Measurements from ENCODE around the gene SLC17A7. TPM values are rescaled to one million over a fixed set of nuclear protein-coding genes. Genes with fewer than 3 reads are reported as not detected.
"Not testable (repeated sequence)": the region's sequence is repeated elsewhere in the genome, so short reads cannot be mapped to it uniquely, and the experiment has no call there.

Gene SLC17A7
- total RNA-seq (2014; rRNA removed; shearing (Covaris generic)): 0.17 TPM in 1 of 2 replicates, not detected in the other
- polyA plus RNA-seq (2014; cell fraction: nucleus; rRNA removed): not detected in 2 replicates

DNA sequence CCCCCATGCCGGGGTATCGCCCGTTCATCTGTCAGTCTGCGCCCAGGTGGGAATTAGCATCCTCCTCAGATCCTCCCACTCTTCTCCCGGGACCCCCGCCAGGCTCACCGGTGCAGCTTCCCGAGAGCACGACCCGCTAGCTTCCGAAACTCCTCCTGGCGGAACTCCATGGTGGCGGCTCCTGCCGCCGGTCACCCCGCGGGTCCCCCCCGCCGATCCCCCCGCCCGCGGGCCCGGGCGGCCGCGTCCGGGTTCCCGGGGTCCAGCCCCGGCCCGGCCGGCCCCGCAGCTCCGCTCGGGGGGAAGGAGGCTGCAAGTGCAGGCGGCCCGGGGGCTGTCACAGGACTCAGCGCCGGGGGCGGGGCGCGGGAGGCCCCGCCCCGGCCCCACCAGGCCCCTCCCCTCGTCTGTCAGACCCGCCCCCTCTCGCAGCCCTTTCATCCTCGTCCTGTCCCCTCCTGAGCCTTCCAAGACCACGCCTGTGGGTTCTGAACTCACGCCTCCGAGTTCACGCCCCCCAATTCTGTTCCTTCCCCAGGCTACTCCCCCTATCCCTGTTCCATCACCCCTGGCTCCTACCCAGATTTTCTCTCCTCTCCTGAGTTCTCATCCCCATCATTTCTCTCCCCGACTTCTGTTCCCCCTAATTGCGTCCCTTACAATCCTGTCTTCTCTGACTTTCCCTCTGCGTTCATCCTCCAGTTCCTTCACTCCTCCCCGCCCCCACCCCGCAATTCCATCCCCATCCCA, at the start of gene SLC17A7:
Gene SLC17A7 (minus strand): TSS at position 318 of the 750 bp plus-strand sequence. CDS start 148 bp downstream, at position 170.
- no peak for DNase-seq (ENCODE audit: extremely low read depth, low read depth)

DNA sequence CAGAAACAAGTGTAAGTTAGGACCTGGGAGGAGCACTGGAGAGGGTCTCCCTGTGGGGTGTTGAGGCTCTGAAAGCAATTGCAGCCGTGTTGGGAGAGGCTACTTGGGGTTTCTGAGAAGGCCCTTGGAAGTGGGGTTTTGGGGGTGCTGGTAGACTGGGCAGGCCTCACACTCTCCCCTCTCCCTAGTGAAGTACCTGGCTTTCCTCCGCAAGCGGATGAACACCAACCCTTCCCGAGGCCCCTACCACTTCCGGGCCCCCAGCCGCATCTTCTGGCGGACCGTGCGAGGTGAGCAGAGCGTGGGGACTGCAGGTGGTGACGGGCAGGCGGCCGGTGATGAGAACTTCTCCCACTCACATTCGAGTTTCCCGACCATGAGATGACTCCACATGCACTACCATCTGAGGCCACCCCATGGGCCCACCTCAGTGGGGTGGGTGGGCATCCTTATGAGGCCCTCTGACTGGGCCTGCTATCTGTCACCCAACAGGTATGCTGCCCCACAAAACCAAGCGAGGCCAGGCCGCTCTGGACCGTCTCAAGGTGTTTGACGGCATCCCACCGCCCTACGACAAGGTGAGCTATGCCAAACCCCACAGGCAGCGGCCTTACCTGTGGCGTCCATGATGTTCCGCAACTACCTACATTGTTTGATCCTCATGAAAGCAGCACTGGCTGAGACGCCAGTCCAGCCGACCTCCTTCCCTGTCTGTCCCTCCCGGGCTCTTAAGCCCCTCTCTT, 49.1 kb upstream of the SLC17A7 start:
- DNase-seq (ENCODE audit: extremely low read depth, low read depth): no peak

DNA sequence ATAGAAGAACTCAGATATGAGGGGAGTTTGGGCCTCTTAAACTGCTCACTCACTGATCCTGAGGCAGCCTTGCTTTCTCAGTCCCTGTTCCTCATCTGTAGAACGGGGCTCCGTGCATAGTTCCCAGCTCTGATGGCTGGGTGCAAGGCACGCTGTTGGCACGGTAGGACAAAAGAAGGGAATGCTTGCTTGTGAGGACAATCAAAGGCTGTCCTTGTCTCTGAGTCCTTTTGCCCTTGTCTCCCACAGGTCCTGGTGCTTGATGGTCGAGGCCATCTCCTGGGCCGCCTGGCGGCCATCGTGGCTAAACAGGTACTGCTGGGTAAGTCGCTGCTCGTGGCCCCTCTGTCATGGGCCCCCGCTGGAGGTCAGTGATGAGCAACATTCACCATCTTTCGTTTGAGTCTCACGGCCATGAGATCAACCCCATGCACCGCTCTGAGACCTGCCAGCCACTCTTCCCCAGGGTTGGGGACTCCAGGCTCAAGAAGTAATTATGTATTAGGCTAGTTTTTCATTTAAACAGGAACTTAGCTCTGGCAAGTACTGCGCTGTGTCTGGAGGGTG, 48.4 kb upstream of the SLC17A7 start:
- DNase-seq (ENCODE audit: extremely low read depth, low read depth): peak; percentile 54

DNA sequence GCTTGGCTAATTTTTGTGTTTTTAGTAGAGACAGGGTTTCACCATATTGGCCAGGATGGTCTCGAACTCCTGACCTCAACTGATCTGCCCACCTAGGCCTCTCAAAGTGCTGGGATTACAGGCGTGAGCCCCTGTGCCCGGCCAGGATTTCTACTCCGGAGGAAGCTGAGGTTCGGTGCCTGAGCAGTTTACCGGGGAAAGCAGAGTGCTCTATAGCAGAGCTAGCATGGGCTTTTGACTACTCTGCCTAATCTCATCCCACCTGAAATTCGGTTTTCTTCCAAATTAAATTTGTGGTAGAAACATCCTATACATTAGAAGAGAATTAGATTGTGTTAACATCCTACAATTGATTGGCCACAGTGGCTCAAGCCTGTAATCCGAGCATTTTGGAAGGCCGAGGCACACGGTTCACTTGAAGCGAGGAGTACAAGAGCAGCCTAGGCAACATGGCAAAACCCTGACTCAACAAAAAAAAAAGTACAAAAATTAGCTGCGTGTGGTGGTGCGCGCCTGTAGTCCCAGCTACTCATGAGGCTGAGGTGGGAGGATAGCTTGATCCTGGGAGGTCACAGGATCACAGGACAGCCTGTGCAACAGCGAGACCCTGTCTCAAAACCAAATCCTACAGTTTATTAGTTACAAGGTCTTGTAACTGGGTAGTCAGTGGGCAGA, 47.7 kb upstream of the SLC17A7 start:
- no peak for DNase-seq (ENCODE audit: extremely low read depth, low read depth)

DNA sequence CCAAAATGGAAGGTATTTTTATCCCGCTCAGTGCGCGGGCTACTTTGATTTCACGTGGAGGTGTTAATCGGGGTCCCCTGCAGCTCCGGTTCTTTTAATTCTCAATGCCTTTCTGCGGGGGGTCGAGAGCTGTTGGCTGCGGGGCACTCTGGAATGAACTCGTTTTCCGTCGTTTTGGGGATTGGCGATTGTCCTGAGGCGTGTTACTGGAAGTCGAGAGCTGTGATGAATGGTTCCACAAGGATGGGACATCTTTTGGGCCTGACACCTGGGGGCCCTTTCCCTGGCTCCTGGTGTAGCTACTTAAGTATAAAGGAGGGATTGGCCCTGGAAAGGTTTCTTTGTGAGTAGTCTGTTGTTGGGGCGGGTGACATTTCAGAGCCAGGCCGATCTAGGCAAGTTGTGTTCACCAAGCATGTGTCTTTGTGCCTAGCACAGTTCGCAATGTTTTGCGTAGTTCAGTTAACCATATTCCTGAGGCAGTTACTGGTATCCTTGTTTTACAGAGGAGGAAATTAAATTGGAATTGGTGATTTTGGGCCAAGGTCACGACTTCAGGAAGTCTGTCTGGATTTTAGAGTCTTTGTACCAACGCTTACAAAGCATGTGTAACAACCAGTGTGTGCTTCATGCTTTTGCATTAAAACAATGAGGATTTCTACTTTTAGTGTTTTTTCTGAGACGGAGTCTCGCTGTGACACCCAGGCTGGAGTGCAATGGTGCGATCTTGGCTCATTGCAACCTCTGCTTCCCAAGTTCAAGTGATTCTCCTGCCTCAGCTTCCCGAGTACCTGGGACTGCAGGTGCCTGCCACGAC, 46.9 kb upstream of the SLC17A7 start:
- no peak for DNase-seq (ENCODE audit: extremely low read depth, low read depth)

DNA sequence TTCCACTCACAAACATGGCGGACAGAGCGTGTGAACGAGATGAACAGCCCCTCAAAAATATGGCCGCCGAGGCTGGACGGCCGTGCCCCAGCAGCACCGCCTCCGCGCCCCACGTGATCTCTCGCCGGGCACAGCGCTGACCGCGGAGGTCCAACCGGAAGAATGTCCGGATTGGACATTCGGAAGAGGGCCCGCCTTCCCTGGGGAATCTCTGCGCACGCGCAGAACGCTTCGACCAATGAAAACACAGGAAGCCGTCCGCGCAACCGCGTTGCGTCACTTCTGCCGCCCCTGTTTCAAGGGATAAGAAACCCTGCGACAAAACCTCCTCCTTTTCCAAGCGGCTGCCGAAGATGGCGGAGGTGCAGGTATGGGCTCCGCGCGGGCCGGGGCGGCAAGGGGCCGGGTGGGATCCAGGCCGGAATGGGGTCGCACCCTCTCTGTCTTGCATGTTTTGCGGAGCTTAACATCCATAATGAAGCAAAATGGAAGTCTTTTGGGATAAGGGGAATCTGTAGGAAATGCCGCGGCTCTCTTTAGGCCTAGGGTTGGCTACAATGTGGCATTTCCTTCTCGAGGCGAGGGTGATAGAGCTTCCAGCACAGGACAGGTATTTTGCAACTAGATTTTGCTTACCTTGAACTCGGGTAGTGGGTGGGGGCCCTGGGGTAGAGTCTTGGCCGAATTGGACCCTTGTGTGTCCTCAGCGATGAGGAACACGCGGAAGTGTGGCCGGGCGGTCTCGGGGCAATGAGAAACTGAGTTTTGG, 46.1 kb upstream of the SLC17A7 start, which contains the start of gene RPL13A:
Gene RPL13A (plus strand): TSS at position 332 of the 769 bp plus-strand sequence. CDS start 22 bp downstream, at position 354.
- peak; percentile 98 for DNase-seq (ENCODE audit: extremely low read depth, low read depth)

DNA sequence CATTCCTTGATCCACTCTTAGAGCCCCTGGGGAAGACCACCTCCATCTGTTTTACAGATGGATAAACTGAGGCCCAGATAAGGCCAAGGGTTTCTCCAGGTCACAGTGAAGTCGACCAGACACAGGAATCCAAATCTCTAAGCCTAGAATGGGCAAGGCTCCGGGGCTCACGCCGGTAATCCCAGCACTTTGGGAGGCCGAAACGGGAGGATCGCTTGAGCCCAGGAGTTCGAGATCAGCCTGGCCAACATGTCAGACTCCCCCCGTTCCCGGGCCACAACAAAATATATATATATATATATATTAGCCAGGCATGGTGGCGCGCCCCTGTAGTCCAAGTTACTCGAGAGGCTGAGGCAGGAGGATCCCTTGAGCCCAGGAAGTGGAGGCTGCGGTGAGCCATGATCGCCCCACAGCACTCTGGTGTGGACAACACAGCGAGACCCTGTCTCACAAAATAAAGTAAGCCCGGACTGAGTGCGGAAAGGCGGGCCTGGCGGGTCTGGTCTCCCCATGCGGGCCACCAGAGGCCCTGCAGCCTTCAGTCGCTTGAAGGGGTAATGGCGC, 45.5 kb upstream of the SLC17A7 start:
- DNase-seq (ENCODE audit: extremely low read depth, low read depth): no peak

DNA sequence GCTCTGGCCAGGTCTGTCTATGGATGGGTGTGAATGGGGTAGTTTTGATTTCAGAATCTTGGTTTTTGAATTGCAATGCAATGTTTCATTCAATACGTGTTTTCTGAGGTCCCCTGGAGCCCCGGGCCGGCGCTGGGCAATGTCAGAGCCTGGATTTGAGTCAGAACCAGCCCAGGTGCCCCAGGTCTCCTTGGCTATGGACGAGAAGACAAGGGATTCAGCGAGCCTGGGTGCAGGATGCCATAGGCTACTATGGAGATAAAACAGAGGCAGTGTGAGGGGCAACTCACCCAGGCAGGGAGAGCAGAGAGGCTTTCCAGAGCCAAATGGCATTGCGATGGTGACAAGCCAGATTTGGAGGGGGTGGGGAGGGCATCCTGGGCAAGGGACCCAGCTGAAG, 44.9 kb upstream of the SLC17A7 start:
- DNase-seq (ENCODE audit: extremely low read depth, low read depth): no peak

DNA sequence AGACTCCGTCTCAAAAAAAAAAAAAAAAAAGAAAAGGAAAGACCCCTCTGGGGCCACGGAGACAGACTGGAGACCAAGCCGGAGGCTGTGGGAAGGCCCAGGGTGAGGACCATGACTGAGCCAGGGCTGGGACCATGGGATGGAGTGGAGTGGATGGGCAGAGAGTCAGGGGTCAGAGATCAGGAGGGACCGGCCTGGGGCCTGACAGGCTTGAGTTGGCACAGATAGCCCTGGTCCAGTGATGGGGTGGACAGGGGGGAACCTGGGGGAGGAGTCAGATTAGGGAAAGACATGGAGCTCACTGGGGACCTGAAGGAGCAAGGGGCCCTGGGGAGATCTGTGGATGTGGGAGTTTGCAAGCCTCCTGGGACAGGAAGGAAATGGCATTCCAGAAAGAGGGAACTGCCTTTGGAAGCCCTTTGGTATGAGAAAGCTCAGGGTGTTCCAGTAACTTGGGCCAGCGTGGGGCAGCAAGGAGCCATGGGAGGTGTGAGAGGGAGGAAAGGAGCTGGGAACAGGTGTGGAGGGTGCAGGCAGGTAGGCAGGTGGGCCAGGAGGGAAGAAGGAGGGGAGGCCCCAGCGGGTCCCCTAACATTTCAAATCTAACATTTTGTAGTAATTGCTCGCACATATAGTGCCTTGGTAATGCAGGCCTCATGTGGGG, 39.8 kb upstream of the SLC17A7 start:
- DNase-seq (ENCODE audit: extremely low read depth, low read depth): no peak

DNA sequence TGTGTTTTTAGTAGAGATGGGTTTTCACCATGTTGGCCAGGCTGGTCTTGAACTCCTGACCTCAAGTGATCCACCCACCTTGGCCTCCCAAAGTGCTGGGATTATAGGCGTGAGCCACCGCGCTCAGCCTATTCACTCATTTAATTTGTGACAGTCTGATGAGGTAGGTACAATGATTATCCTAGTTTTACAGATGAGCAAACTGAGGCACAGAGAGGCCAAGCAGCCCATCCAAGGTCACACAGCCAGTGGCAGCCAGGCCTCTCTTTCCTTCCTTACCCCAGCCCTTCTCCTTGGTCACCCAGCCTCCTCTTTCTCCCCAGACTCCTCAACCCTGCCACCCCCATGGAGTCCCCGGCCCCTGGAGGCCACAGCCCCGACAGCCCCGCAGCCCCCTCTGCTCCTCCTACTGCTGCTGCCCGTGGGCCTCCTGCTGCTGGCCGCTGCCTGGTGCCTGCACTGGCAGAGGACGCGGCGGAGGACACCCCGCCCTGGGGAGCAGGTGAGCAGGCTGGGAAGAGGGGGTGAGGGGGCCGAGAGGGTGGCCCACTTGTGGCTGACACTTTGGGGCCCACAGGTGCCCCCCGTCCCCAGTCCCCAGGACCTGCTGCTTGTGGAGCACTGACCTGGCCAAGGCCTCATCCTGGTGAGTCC, 38.8 kb upstream of the SLC17A7 start:
- DNase-seq (ENCODE audit: extremely low read depth, low read depth): no peak

DNA sequence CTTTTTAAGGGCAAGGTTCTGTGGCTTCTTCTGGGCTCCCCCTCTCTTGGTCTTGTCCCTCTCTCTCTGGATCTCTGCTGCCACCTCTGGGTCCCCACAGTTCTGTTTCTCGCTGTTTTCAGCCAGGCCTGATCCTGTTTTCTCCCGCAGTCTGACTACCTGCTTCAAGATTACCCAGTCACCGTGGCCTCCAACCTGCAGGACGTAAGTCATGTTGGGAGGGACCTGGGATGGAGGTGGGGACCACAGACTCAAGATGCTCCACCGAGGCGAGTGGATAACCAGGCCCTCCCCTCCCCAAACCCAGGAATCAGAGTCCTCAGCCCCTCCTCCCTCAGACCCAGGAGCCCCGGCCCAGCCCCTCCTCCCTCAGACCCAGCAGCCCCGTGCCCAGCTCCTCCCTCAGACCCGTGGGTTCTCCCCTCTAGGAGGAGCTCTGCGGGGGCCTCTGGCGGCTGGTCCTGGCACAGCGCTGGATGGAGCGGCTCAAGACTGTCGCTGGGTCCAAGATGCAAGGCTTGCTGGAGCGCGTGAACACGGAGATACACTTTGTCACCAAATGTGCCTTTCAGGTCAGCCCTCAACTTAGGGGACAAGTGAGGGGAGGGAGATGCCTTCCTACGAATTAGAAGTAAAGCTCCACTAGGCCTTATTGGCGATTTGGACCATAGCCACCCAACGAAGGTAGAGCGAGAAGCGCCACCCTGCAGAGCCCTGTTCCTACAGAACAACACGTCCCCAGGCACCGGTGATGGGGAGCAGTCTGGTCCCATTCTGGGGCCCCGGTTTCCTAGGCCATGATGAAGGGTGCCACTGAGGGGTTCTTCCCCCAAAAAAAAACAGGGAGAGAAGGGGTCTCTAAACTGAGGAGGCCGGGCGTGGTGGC, 34.9 kb upstream of the SLC17A7 start:
- no peak for DNase-seq (ENCODE audit: extremely low read depth, low read depth)

DNA sequence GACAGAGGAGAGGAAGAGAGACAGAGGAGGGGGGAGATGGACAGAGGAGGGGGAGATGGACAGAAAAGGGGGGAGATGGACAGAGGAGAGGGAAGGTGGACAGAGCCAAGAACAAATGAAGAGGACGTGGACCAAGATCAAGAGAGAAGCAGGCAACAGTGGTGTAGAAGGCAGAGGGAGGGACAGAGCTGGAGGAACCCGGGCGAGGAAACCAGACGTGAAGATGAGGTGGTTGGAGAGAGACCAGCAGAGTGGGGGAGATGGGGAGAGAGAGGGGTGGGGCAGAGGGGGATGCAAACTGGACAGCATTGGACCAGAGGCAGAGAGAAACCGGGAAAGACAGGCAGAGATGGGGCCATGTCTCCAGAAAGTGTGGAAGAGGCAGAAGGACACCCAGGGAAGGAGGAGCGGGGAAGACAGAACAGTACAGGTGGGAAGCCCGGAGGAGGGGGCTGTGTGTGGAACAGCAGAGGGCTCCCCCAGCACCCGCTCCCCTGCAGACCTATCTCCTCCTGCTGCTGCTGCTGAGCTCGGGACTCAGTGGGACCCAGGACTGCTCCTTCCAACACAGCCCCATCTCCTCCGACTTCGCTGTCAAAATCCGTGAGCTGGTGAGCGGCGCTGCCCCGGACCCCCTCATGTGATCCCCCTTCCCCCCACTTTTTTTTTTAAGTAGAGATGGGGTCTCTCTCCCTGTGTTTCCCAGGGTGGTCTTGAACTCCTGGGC, 34.0 kb upstream of the SLC17A7 start:
- no peak for DNase-seq (ENCODE audit: extremely low read depth, low read depth)

DNA sequence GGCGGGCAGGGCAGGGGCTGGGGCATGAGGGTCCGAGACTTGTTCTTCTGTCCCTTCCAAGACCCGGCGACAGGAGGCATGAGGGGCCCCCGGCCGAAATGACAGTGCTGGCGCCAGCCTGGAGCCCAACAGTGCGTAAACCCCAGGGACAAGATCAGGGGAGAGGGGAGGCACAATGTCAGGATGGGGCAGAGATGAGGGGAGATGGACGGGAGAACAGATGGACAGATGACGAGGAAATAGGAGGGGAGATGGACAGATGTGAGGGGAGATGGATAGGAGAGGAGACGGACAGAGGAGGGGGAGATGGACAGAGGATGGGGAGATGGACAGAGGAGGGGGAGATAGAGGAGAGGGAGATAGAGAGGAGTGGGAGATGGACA, 33.2 kb upstream of the SLC17A7 start:
- DNase-seq (ENCODE audit: extremely low read depth, low read depth): no peak

DNA sequence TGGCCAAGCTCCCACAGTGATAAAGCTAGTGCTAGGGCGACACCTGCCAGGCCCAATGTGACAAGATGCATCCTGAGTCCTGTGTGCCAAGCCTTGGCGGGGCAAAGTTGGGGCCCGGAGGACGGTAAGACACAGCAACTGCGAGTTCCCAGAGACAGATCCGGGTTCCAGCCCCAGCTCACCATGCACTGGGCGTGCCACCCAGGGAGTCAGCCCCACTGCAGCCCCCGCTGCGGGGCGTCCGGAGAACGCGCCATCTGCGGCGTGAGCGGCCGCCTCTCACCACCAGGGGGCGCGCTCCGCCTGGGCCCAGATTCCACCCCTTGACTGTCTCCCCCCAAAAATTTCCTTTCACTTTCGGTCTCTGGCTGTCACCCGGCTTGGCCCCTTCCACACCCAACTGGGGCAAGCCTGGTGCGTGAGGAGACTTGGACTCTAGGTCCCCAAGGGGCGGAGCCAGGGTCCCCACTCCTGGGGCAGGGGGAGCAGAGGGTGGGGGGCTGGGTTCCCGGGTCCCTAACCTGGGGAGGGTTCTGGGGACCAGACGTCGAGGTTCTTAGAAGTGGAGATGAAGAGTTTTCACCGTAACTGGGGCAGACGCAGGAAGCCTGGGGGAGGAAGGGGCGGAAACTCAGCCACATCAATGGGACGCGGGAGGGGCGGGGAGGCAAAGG, 32.7 kb upstream of the SLC17A7 start, which contains the start of gene FLT3LG:
Gene FLT3LG (plus strand): TSS at position 348 of the 674 bp plus-strand sequence. CDS start 425 bp downstream, outside the sequence.
- no peak for DNase-seq (ENCODE audit: extremely low read depth, low read depth)

DNA sequence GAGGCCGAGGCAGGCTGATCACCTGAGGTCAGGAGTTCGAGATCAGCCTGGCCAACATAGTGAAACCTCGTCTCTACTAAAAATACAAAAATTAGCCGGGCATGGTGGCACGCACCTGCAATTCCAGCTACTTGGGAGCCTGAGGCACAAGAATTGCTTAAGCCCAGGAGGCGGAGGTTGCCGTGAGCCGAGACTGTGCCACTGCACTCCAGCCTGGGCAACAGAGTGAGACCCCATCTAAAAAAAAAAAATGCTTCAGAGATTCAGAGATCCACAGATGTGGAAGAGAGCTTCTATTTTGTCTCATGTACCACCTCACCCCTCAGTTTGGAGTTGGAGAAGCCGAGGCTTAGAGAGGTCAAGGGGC, 32.2 kb upstream of the SLC17A7 start:
- not testable (repeated sequence) for DNase-seq (ENCODE audit: extremely low read depth, low read depth)

DNA sequence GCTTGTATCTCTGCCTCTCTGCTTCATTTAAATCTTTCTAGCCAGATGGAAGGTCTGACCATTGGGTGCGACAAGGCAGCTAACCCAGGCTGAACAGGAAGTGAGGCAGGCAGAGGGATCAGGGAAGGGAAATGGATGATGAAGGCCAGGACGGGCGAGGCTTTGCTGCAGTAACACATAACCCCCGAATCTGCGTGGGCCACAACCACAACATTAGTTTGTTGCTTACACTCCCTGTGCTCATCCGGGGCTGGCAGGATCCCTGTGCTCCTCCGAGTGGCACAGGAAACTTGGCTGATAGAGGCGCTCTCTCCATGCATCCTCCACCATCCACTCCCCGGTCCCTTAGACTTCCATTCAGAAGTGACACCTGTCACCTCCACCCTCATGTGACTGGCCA, 31.6 kb upstream of the SLC17A7 start:
- no peak for DNase-seq (ENCODE audit: extremely low read depth, low read depth)

All from NCI-H460 (cell line).